ENCODE measurements around the gene HIPK3.

GRCh38 chr11:33280411-33280810 lies 23.2 kb downstream of the HIPK3 start:
- no peak for TF ChIP-seq CTCF (IDR thresholded peaks at IDR 0.05)
- no peak for TF ChIP-seq POLR2A (IDR thresholded peaks at IDR 0.05)

Data from adrenal gland (tissue), 5 donors.